ENCODE results near the gene DMD. TPM values are rescaled to one million over a fixed set of nuclear protein-coding genes. Genes with fewer than 3 reads are reported as not detected.

DMD gene
- total and polyA plus RNA-seq, 2 donors (not counting 1 experiment from before 2014, with no cell fraction given) = 5.1 to 7.2 TPM

DNA sequence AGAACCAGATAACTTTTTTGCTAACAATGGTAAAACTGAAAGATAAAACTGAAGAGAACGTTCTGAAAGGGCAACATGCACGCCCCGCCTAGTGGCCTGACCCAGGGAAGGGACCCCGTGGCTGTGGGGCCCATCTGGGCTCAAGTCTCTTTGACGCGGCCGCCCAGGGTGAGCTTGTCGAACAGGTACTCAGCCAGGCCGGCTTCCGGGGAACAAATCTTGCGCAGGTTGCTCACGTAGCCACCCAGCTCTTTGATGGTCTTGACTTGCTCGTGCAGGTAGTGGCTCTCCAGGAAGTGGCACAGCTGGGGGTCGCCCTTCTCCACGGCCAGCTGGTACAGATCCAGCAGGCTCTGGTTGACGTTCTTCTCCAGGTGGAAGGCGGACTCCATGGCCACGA is 2140.1 kb downstream of the DMD start:
- Histone ChIP-seq H3K9ac (ENCODE audit: insufficient read depth, low read length) (no peak overlapping the region), H4K20me1 (ENCODE audit: control insufficient read depth, extremely low read depth, insufficient read depth, low read length) (no peaks in the 10 kb centered on the region), H3K27me3 (ENCODE audit: control insufficient read depth, insufficient read depth, low read length) (no peaks in the 10 kb centered on the region), H2AFZ (ENCODE audit: low read length) (no peak overlapping the region), H3K4me1 (ENCODE audit: control insufficient read depth, extremely low read depth, insufficient read depth, low read length) (no peaks in the 10 kb centered on the region), H3K9me3 (ENCODE audit: control insufficient read depth, insufficient read depth, low read depth, low read length) (no peaks in the 10 kb centered on the region), H3K4me2 (ENCODE audit: extremely low read depth, insufficient read depth, low read length) (no peak overlapping the region), H3K27ac (ENCODE audit: insufficient read depth, low read length) (no peak overlapping the region), H3K36me3 (ENCODE audit: control insufficient read depth, insufficient read depth, low read length) (no peaks in the 10 kb centered on the region), H3K4me3 (replicated peaks in 1 of 4; ENCODE audit: control extremely low read depth in 1 of 4, insufficient read depth in 1 of 4, low read depth in 3 of 4, low read length in 4 of 4) (no peak overlapping the region), H3K79me2 (ENCODE audit: control insufficient read depth, insufficient read depth, low read length) (no peaks in the 10 kb centered on the region)
- TF ChIP-seq, protein P1, sequence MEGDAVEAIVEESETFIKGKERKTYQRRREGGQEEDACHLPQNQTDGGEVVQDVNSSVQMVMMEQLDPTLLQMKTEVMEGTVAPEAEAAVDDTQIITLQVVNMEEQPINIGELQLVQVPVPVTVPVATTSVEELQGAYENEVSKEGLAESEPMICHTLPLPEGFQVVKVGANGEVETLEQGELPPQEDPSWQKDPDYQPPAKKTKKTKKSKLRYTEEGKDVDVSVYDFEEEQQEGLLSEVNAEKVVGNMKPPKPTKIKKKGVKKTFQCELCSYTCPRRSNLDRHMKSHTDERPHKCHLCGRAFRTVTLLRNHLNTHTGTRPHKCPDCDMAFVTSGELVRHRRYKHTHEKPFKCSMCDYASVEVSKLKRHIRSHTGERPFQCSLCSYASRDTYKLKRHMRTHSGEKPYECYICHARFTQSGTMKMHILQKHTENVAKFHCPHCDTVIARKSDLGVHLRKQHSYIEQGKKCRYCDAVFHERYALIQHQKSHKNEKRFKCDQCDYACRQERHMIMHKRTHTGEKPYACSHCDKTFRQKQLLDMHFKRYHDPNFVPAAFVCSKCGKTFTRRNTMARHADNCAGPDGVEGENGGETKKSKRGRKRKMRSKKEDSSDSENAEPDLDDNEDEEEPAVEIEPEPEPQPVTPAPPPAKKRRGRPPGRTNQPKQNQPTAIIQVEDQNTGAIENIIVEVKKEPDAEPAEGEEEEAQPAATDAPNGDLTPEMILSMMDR (conservative IDR thresholded peaks at IDR 0.05 in 1 of 2, IDR thresholded peaks at IDR 0.05 in 1 of 2; ENCODE audit: low read depth in 1 of 2, low read length in 2 of 2) = no peak
- no peak for TF ChIP-seq EZH2 (IDR thresholded peaks at IDR 0.05; ENCODE audit: low read length, missing control alignments)
- DNase-seq (ENCODE audit: low read depth in 2 of 2) = no peak

DNA sequence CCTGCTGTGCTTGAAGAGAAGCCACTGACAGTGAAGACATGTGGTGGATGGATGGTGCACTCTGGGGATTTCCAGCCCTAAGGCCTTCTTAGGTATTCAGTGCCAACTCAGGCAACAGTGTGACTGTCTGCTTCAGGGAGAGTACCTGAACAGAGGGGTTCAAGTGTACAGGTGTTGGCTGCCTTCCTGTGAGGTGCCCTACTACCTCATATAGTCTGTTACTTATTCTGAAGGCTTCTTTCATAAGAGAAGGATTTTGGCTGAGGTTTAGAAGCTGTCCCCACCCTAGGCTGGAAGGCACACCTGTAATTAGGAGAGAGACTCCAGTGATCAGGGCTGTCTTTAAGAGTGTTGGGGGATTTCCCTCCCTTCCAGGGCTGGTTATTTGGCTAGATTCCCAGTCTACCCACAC is 2141.3 kb downstream of the DMD start:
- no peak for TF ChIP-seq EZH2 (IDR thresholded peaks at IDR 0.05; ENCODE audit: low read length, missing control alignments)
- TF ChIP-seq, protein P1 (conservative IDR thresholded peaks at IDR 0.05 in 1 of 2, IDR thresholded peaks at IDR 0.05 in 1 of 2; ENCODE audit: low read depth in 1 of 2, low read length in 2 of 2) = no peak
- Histone ChIP-seq H3K27me3 (ENCODE audit: control insufficient read depth, insufficient read depth, low read length) (no peaks in the 10 kb centered on the region), H3K4me2 (ENCODE audit: extremely low read depth, insufficient read depth, low read length) (no peak overlapping the region), H3K9me3 (ENCODE audit: control insufficient read depth, insufficient read depth, low read depth, low read length) (no peaks in the 10 kb centered on the region), H2AFZ (ENCODE audit: low read length) (no peak overlapping the region), H3K4me3 (replicated peaks in 1 of 4; ENCODE audit: control extremely low read depth in 1 of 4, insufficient read depth in 1 of 4, low read depth in 3 of 4, low read length in 4 of 4) (no peak overlapping the region), H3K9ac (ENCODE audit: insufficient read depth, low read length) (no peak overlapping the region), H3K79me2 (ENCODE audit: control insufficient read depth, insufficient read depth, low read length) (no peaks in the 10 kb centered on the region), H4K20me1 (ENCODE audit: control insufficient read depth, extremely low read depth, insufficient read depth, low read length) (no peaks in the 10 kb centered on the region), H3K36me3 (ENCODE audit: control insufficient read depth, insufficient read depth, low read length) (no peaks in the 10 kb centered on the region), H3K27ac (ENCODE audit: insufficient read depth, low read length) (no peak overlapping the region), H3K4me1 (ENCODE audit: control insufficient read depth, extremely low read depth, insufficient read depth, low read length) (no peaks in the 10 kb centered on the region)
- DNase-seq (ENCODE audit: low read depth in 2 of 2) = no peak
